Left forelimb (tissue), 1 donor: Measurements from ENCODE around the gene KCTD3.

Experiments used
- DNase-seq: peaks from one replicate; pipeline ENCODE4 v3.0.0-alpha.2; 2018; ENCODE audit warnings: low spot score

The KCTD3 gene

GRCh38 chr1:215566556-215567490 lies at the start of gene KCTD3:
Gene KCTD3, plus strand, starts transcription at chr1:215567304. Its CDS starts 382 bp downstream, at chr1:215567686.
- DNase-seq, result peak; percentile 88

DNA sequence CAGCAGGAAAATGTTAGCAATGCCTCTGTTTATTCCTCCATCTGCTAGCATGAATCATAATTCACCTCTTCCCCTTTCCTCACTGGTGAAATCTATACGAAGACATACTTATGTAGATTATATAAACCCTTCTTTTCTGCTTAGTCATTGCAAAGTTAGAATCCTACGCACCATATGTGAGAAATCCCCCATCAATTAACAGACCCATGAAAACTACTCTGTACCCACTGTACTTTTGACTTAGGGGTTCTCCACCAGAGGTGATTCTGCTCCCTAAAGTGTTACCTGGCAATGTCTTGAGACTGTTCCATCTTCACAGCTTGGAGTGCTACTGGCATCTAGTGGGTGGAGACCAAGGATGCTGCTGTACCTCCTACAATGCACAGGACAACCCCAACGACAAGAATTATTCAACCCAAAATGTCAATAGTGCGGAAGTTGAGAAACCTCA lies 49.6 kb upstream of the KCTD3 start:
- DNase-seq, result no peak

GRCh38 chr1:215518594-215518993 lies 48.5 kb upstream of the KCTD3 start:
- no peak for DNase-seq

- DNase-seq, result no peak
These were observed 45.8 kb upstream of the KCTD3 start for GRCh38 chr1:215521279-215521678.

GRCh38 chr1:215523128-215523861 lies 43.8 kb upstream of the KCTD3 start:
- DNase-seq, result no peak

GRCh38 chr1:215523906-215524305 lies 43.2 kb upstream of the KCTD3 start:
- no peak for DNase-seq

- DNase-seq, result no peak
These were observed 40.8 kb upstream of the KCTD3 start for GRCh38 chr1:215526147-215526845.

- DNase-seq, result no peak
These were observed 40.3 kb upstream of the KCTD3 start for GRCh38 chr1:215526846-215527151.

DNA sequence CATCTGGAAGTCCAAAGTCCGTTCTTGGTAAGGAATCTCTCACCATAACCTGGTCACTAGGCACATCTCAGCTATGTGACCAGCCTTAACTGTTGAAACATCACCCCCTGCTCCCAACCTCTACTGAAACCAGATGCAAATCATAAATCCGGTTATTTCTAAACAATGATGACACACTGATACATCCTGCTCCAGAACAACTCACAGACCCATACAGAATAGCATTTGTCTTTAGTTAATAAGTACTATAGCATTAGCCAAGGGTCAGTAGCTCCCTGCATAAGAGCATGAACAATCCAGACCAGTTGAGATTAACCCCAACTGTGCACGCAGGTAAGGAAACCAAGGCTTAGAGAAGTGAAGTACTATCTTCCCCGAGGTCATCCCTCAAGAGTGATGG lies 38.0 kb upstream of the KCTD3 start:
- no peak for DNase-seq

DNA sequence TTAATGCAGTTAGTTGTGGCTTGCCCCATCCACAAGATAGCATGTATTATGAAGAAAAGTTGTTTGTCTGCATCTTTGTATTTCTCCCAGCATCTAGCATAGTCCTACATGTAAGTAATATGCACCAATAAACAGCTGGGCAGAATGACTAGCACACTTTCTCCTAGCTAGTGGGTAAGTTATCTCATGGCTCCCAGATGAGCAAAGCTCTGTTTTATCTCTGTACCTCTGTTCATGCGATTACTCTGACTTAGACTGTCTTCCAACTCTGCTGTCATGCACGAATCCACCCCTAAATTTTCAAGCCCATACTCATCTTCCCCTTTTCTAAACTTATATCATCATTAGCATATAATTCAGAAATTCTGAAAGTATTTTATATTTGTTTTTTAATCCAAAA lies 37.5 kb upstream of the KCTD3 start:
- no peak for DNase-seq

DNA sequence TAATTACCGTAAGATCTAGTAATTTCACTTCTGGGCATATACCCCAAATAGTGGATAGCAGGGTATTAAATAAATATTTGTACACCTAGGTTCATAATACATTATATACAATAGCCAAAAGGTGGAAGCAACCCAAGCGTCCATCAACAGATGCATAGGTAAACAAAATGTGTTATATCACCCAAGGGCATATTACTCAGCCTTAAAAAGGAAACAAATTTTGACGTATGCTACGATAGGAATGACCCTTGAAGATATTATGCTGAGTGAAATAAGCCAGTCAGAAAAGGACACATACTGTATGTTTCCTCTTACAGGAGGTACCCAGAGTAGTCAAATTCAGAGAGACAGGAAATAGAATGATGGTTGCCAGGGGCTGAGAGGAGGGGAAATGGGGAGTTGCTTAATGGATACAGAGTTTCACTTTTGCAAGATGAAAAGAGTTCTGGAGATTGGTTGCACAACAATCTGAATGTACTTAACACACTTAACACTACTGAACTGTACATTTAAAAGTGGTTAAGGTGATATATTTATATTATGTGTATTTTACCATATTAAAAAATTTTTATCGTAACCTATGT lies 36.6 kb upstream of the KCTD3 start:
- DNase-seq, result no peak

GRCh38 chr1:215539803-215540570 lies 27.1 kb upstream of the KCTD3 start:
- DNase-seq, result no peak

DNA sequence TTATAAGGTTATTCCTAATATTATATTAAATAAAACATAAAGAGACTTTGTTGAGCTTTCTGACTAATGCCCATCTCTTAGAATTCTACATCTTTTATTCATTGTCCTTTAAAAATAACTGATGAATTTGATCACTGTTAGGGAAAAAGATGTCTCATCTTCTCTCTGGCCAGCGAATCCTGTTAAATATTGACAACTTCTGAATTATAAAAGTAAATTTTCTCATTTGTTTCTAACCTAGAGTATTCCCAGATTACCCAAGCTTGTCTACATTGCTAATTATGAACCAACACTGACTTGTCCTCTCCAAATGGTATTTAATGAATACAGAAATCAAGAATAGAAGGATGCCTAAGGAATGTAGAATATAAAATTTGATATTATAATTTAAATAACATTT lies 24.8 kb upstream of the KCTD3 start:
- DNase-seq, result no peak

- DNase-seq, result no peak
These were observed 23.9 kb upstream of the KCTD3 start for GRCh38 chr1:215543191-215543606.

DNA sequence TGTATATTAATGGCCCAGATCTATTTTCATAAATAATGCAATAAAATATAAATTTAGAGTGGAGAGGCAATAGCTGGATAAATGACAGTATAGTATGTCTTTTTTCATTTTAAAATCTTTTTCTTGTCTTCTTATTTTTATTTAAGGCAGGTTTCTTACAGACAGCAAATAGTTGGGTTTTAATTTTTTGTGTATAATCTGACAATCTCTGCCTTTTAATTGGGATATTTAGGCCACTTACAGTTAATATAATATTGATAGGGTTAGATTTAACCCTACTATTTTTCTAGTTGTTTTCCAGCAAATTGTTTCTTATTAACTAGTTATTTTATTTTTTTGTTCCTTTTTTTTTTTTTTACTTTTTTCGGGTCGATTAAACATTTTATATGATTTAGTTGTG lies 23.3 kb upstream of the KCTD3 start:
- no peak for DNase-seq

GRCh38 chr1:215544566-215544965 lies 22.5 kb upstream of the KCTD3 start:
- no peak for DNase-seq

DNA sequence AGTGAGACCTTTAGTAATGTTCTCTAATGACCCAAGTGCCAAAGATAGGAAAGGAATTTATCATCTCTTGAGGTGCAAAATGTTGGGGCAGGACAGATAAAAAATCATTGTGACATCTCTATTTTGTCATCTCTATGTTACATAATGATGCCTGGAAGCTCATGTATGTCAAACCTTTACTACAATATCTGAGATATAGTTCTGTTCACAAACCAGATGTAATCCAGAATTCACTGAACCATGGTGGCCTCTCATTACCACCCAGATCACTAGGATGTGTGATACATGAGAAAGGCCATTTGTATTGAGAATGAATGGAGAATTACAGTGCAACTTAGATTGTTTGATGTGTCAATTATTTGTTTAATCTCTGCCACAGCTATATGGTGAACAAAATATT lies 22.0 kb upstream of the KCTD3 start:
- DNase-seq, result no peak

GRCh38 chr1:215547011-215547410 lies 20.1 kb upstream of the KCTD3 start:
- DNase-seq, result no peak

DNA sequence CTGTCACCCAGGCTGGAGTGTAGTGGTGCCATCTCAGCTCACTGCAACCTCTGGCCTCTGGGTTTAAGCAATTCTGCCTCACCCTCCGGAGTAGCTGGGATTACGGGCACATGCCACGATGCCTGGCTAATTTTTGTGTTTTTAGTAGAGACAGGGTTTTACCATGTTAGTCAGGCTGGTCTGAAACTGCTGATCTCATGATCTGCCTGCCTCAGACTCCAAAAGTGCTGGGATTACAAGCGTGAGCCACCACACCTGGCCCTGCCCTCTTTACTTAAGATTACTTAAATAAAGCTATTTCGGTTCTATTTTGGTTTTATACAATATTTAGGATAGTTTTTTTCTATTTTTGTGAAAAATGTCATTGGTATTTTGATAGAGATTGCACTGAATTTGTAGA lies 15.3 kb upstream of the KCTD3 start:
- DNase-seq, result no peak

DNA sequence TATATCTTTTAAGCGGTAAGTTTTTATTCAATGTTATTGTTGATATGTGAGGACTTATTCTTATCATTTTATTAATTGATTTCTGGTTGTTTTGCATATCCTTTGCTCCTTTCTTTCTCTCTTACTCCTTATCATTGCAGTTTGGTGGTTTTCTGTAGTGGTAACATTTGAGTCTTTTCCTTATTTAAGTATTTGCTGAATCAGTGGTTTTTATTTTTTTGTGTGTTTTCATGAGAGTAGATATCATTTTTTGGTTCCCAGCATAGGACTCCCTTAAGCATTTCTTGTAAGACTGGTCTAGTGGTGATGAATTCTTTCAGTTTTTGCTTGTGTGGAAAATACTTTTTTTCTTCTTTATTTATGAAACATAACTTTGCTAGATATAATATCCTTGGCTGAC lies 12.2 kb upstream of the KCTD3 start:
- DNase-seq, result no peak

- no peak for DNase-seq
These were observed 11.6 kb upstream of the KCTD3 start for GRCh38 chr1:215555531-215555930.

DNA sequence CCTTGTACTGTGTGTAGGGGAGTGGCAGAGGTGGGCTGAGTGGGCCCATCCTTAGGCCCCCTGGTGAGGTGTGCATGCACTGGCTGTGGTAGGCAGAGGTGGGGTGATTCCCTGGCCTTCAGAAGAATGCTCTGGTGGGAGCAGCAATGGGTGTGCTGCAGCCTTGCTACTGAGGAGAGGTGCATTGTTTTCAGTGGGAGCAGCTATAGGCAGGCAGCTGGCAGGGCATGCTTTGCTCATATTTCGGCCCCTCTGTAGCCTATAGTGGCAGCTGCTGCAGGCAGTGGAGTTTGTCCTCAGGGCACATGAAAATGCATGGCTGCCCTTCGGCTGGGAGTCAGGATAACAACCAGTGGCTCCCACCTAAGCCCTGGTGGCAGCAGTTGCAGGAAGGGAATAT lies 10.1 kb upstream of the KCTD3 start:
- no peak for DNase-seq
